GM12891 (cell line): ENCODE data around the gene ABHD2.
A peak's percentile ranks its signal among the peaks of the same experiment; 100 is the strongest.

ENCODE experiments used
- DNase-seq: peaks from one replicate; pipeline ENCODE4 v3.0.0; 2011; ENCODE audit warnings: low spot score; ENCODE audit not compliant: insufficient read length
- FAIRE-seq: peaks from 2 replicates; lab custom pipeline; 2011; peaks lifted over from hg19 to GRCh38; lab: Jason Lieb, UNC
- PAX5 ChIP-seq: IDR thresholded peaks from 2 replicates; pipeline ENCODE4 v1.6.1; 2011; ENCODE audit warnings: low read length, moderate library complexity, mild to moderate bottlenecking; ENCODE audit not compliant: insufficient read depth, severe bottlenecking
- POLR2A ChIP-seq: IDR thresholded peaks from 2 replicates; pipeline ENCODE4 v1.6.1; 2011; ENCODE audit warnings: low read depth, low read length, control low read depth
- POLR2AphosphoS5 ChIP-seq: IDR thresholded peaks from 2 replicates; pipeline ENCODE4 v1.6.1; 2011; ENCODE audit warnings: low read depth, low read length, control low read depth
- POU2F2 ChIP-seq: IDR thresholded peaks from 2 replicates; pipeline ENCODE4 v1.6.1; 2011; ENCODE audit warnings: low read depth, mild to moderate bottlenecking, control low read depth, low read length, moderate library complexity
- SPI1 ChIP-seq: IDR thresholded peaks from 2 replicates; pipeline ENCODE4 v1.6.1; 2011; ENCODE audit warnings: low read depth, low read length, control low read depth
- TAF1 ChIP-seq: IDR thresholded peaks from 2 replicates; pipeline ENCODE4 v1.6.1; 2011; ENCODE audit warnings: low read depth, low read length, control low read depth

The ABHD2 gene

DNA sequence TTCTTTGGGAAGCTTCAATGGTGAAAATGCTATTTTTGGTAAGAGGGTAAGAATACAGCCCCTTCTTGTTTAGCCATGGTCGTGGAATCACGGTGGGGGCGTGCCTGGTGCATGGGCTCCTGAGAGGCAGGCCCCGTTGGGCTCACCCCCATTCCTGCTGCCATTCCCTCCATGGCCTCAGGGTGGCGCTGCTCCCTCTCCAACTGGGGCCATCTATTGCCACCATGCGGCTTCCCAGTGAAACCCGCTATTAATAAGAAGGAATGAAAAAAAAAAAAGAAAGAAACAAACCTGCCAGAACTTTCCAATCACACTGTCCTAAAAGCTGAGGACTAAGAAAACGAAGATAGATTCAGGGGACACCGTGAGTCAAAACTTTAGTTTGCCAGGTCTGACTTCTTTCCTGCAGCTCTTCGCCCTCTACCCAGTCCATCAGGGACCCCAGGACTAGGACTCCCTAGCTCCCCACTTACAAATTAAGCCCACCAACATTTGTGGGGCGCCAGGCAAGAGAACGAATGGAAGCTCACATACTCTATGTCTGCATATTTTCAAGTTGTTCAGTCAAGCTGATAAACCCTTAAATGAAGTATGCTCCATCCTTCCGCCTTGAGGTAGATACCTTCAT, 30.6 kb upstream of the ABHD2 start:
- DNase-seq (peak; percentile 60), FAIRE-seq (peak; percentile 75)
- TF ChIP-seq POU2F2 (no peak; the same call in 1 of the 2 replicates), TAF1 (no peak), POLR2A (no peak), POLR2AphosphoS5 (no peak), PAX5 (no peak), SPI1 (no peak)

DNA sequence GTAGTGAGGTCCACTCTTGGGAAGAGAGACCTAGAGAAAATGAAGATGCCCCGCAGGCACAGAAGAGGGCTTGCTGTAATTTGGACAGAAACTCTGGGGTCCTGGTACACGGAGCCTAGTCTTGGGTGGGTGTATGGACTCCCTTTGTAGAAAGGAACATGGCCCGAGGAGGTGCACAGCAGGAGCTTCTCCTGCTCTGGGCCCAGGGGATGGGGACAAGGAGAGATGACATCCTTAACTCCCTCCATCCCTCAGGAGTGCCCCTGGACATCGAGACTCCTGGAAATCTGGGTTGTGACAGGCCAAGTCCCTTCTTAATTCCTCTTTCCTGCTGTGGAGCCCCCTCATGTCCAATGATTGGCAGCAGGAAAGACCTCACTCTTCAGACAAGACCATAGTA, 29.9 kb upstream of the ABHD2 start:
- FAIRE-seq (no peak), DNase-seq (no peak)
- TF ChIP-seq PAX5 (no peak), POLR2A (no peak), POU2F2 (no peak), POLR2AphosphoS5 (no peak), TAF1 (no peak), SPI1 (no peak)

DNA sequence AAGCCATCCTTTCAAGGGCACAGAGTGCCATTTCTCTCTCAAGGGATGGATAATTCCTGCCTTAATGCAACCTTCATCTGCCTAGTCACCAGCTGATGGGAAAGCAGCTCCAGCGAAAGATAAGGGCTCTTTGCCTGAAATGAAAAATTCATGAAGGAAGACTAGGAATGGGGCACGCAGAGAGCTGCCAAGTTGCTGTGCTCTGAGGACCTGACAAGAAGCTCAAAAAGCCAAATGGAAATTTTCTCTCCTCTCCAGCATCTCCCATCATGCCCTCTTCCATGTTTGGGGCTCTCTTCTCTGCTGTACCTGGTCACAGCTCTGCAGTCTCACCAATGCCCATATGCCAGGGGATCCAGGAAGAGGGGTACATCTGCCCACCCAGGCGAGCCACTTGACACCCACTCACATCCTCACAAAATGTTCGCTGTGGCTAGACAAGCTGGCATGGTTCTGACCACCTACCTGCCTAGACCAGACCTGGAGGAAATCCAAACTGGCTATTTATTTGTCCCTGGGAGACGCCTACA, 29.3 kb upstream of the ABHD2 start:
- no peak for FAIRE-seq
- DNase-seq, result no peak
- TF ChIP-seq POLR2AphosphoS5 (no peak), SPI1 (no peak), TAF1 (no peak), POLR2A (no peak), POU2F2 (no peak), PAX5 (no peak)

DNA sequence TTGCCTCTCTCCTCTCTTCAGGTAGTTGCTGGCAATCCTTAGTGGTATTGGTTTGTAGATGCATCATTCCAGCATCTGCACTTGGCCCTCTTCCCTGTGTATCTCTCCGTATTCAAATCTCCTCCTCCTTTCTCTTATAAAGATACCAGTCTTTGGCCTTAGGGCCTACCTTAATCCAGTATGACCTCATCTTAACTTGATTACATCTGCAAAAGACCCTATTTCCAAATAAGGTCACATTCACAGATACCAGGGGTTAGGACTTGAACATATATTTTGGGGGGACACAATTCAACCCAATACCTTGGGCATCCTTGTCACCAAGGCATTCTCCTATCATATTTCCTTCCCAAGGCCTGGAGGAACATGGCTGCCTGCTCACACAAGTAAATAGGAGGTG, 22.0 kb upstream of the ABHD2 start:
- FAIRE-seq, result no peak
- TF ChIP-seq POLR2A (no peak), POU2F2 (no peak), POLR2AphosphoS5 (no peak), SPI1 (no peak), PAX5 (no peak), TAF1 (no peak)
- no peak for DNase-seq

DNA sequence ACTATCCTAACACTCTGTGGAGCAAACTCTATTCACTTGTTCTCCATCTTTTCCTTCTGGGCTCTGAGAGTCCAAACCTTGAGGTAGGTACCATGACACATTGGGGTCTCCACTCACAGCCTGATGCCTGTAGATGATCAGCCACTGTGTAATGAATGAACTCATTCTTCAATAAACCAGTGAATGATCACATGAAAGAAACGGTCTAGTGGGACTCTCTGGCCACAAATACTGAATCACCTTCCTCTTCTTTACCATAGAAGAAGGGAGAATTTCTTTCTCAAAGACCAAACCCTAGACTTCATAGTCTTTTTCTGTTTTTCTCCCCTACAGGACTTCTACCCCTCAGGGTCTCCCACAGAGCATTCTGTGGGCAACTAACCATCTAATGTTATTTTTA, 20.5 kb upstream of the ABHD2 start:
- TF ChIP-seq TAF1 (no peak), SPI1 (no peak), POLR2A (no peak), POU2F2 (no peak), PAX5 (no peak), POLR2AphosphoS5 (no peak)
- FAIRE-seq, result no peak

DNA sequence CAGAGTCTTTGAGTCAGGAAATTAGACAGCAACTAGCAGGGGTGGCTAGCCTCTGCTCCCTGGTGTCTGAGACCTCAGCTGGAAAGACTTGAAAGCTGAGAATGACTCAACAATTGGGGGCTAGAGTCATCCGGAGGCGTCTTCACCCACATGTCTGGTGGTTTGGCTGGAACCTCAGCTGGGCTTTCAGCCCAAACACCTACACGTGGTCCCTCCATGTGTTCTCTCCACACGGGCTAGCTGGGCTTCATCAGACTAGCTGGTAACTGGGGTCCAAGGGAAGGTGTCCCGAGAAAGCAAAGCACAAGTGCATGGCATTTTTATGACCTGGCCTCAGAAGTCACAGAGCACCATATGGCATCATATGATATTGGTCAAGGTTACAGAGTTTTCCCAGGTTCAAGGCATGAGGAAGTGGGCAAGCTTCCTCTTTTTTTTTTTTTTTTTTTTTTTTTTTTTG, 19.9 kb upstream of the ABHD2 start:
- no peak for FAIRE-seq
- peak; percentile 23 for DNase-seq
- peak; percentile 63; the same call in 1 of the 2 replicates for TF ChIP-seq POU2F2
- TF ChIP-seq PAX5, result no peak
- peak; percentile 65 for TF ChIP-seq SPI1

More for the DNA sequence above, 20.5 kb upstream of the ABHD2 start:
- no peak for DNase-seq

DNA sequence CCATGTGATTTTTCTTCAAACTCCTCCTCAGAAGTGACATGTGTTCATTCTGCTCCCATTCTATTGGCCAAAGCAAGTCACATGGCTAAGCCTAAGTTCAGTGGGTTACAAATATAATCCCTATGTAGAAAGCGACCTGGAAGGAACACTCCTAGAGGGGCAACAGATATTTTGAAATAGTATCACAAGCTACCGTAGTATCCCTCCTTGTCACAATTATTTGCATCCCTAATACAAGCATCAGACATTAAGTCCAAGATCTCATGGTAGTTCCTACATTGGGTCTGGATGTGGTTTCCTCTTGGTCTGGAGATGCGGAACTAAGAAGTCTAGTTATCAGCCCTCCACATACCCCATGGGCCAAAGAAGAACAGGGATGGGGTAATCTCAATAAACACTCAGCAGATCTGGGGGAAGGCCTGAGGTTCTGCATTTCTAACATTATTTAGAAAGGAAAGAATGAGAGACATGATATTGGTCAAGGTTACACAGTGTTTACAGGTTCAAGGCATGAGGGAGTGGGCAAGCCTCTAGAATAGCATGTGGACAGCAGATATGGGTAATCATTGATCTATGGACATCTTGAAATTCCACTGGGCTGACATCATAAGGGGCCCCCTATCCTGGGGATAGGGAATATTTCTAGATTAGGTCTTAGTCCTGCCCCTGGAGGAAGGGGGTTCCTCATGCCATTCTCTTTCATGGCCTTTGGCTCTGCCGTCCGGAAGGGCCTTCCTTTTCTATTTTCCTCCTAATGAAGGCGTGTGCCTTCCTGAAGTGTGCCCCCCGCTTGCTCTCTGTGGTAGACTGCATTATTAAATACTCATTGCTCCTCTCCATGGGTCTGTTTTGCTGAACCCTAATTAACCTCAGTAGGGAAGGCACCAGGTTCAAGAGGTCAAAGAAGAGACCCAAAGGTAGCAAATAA, 17.8 kb upstream of the ABHD2 start:
- no peak for TF ChIP-seq POLR2AphosphoS5
- TF ChIP-seq TAF1, result no peak
- TF ChIP-seq PAX5, result no peak
- no peak for TF ChIP-seq SPI1
- no peak for TF ChIP-seq POU2F2
- TF ChIP-seq POLR2A, result no peak
- FAIRE-seq (no peak), DNase-seq (no peak)

DNA sequence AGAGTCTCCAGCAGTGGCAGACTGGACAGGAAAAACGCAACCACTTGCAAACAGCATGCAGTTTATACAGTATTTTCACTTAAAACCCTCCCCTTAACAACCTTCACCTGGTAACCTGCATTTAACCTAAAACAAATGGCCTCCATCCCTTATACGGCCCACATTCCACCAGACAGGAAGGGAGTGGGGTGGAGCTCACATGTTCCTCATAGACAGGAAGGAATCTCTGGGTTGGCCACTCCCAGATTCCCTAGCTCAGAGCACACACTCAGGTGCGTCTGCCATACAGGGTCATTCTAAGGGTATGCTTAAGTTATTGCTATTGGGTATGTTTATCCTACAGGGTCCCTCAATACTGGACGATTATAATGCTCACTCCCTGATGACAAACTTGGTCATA, 16.8 kb upstream of the ABHD2 start:
- FAIRE-seq (no peak), DNase-seq (no peak)
- TF ChIP-seq POLR2A (no peak), TAF1 (no peak), POU2F2 (no peak), PAX5 (no peak), SPI1 (no peak), POLR2AphosphoS5 (no peak)

DNA sequence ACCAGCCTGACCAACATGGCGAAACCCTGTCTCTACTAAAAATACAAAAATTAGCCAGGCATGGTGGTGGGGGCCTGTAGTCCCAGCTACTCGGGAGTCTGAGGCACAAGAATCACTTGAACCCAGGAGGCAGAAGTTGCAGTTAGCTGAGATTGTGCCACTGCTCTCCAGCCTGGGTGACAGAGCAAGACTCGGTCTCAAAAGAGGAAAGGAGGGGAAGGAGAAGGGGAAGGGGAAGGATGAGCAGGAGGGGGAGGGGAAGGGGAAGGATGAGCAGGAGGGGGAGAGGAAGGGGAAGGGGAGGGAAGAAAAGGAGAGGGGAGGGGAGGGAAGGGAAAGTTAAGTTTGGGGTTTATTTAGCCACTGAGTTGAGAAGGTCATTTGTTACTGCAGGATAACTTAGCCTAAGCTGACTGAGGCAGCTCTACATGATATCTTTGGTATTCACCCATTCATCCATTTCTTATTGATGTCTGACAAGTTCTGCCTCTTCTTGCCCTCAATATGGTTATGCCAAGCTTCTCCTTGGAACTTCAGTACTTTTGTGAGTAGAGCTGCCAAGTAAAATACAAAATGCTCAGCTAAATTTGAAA, 15.9 kb upstream of the ABHD2 start:
- no peak for TF ChIP-seq POU2F2
- DNase-seq (no peak), FAIRE-seq (no peak)

DNA sequence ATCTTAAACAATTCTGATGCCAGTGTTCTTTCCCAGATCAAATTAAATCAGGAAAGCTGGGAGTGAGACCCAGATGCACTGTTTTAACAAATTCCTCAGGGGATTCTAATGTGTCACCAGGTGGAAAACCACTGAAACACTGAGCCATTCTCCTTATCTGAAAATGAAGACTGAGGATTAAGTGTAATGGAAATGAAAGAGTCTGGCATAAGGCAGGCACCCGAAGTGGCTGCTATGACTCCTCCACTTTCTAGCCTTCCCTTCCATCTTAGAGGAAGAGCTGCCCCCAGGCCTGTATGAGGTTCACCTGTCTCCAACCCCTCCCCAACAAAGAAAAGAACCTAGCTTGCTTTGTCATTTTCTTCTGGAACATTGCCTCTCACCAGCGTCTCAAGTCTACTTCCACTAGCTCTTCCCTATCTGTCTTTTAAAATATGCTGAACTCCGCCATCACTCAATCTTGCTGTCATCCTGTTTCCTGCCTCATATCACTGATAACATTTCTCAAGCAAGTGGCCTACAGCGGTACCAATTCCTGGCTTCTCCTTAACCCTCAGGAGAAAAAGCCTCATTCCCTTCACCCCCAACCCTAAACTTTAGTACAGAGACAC, 13.7 kb upstream of the ABHD2 start:
- TF ChIP-seq POLR2A (no peak), SPI1 (no peak)
- DNase-seq, result no peak
- no peak for FAIRE-seq
